H9 (cell line): ENCODE results near the gene STXBP1. TPM values are rescaled to one million over a fixed set of nuclear protein-coding genes. Genes with fewer than 3 reads are reported as not detected.

Source experiments
- DNase-seq: peaks from one replicate; pipeline ENCODE4 v3.0.0-alpha.2; 2017
- H2AFZ ChIP-seq: one replicate; pipeline ENCODE4 v1.6.1; 2013; ENCODE audit warnings: mild to moderate bottlenecking, low read length, control low read depth, moderate library complexity
- H2AK5ac ChIP-seq: 2 replicates; pipeline ENCODE4 v1.6.1; 2013; ENCODE audit warnings: low read length, control low read depth, mixed read lengths; ENCODE audit not compliant: insufficient read length
- H2BK120ac ChIP-seq: one replicate; pipeline ENCODE4 v1.6.1; 2013; ENCODE audit warnings: low read depth, mild to moderate bottlenecking, low read length, control low read depth, inconsistent platforms; ENCODE audit not compliant: poor library complexity, severe bottlenecking
- H2BK12ac ChIP-seq: 2 replicates; pipeline ENCODE4 v1.6.1; 2013; ENCODE audit warnings: low read length, control low read depth, mixed read lengths, low read depth; ENCODE audit not compliant: insufficient read length
- H2BK15ac ChIP-seq: 2 replicates; pipeline ENCODE4 v1.6.1; 2013; ENCODE audit warnings: low read depth, low read length, control low read depth
- H2BK20ac ChIP-seq: one replicate; pipeline ENCODE4 v1.6.1; 2013; ENCODE audit warnings: low read depth, mild to moderate bottlenecking, low read length, control low read depth, inconsistent platforms; ENCODE audit not compliant: poor library complexity, severe bottlenecking
- H2BK5ac ChIP-seq: 2 replicates; pipeline ENCODE4 v1.6.1; 2013; ENCODE audit warnings: low read length, control low read depth, mixed read lengths; ENCODE audit not compliant: insufficient read length
- H3K14ac ChIP-seq: 2 replicates; pipeline ENCODE4 v1.6.1; 2013; ENCODE audit warnings: low read length, control low read depth; ENCODE audit not compliant: insufficient read depth
- H3K18ac ChIP-seq: 2 replicates; pipeline ENCODE4 v1.6.1; 2013; ENCODE audit warnings: low read depth, mild to moderate bottlenecking, mixed read lengths, low read length, control low read depth; ENCODE audit not compliant: insufficient read length
- H3K23ac ChIP-seq: 2 replicates; pipeline ENCODE4 v1.6.1; 2013; ENCODE audit warnings: low read length, control low read depth, mixed read lengths, low read depth; ENCODE audit not compliant: insufficient read length
- H3K23me2 ChIP-seq: 2 replicates; pipeline ENCODE4 v1.6.1; 2013; ENCODE audit warnings: low read depth, mild to moderate bottlenecking, mixed read lengths, low read length, control low read depth; ENCODE audit not compliant: insufficient read length, poor library complexity, severe bottlenecking
- H3K27ac ChIP-seq: 2 replicates; pipeline ENCODE4 v1.5.1; 2013; ENCODE audit warnings: low read length, control low read depth, mixed read lengths, low read depth; ENCODE audit not compliant: insufficient read length
- H3K27me3 ChIP-seq: 2 replicates; pipeline ENCODE4 v1.6.1; 2013; ENCODE audit warnings: low read length, control low read depth, inconsistent platforms; ENCODE audit not compliant: insufficient read depth
- H3K4ac ChIP-seq: 2 replicates; pipeline ENCODE4 v1.6.1; 2013; ENCODE audit warnings: low read depth, mild to moderate bottlenecking, control low read depth, inconsistent platforms, low read length, moderate library complexity
- H3K4me1 ChIP-seq: 2 replicates; pipeline ENCODE4 v1.6.1; 2013; ENCODE audit warnings: low read length, control low read depth, inconsistent platforms; ENCODE audit not compliant: insufficient read depth
- H3K4me2 ChIP-seq: 2 replicates; pipeline ENCODE4 v1.6.1; 2013; ENCODE audit warnings: low read length, control low read depth, mixed read lengths; ENCODE audit not compliant: insufficient read length, insufficient read depth
- H3K56ac ChIP-seq: 2 replicates; pipeline ENCODE4 v1.6.1; 2013; ENCODE audit warnings: low read depth, mild to moderate bottlenecking, mixed read lengths, low read length, control low read depth; ENCODE audit not compliant: insufficient read length
- H3K79me1 ChIP-seq: 2 replicates; pipeline ENCODE4 v1.6.1; 2013; ENCODE audit warnings: low read depth, mild to moderate bottlenecking, moderate library complexity, low read length, control low read depth, inconsistent platforms; ENCODE audit not compliant: insufficient read depth, poor library complexity, severe bottlenecking
- H3K79me2 ChIP-seq: 2 replicates; pipeline ENCODE4 v1.6.1; 2013; ENCODE audit warnings: low read length, control low read depth, inconsistent platforms; ENCODE audit not compliant: insufficient read depth
- H3K9ac ChIP-seq: 2 replicates; pipeline ENCODE4 v1.6.1; 2013; ENCODE audit warnings: low read length, control low read depth, mixed read lengths; ENCODE audit not compliant: insufficient read length; ENCODE audit errors: extremely low read depth
- H3K9me3 ChIP-seq: one replicate; pipeline ENCODE4 v1.6.1; 2013; ENCODE audit warnings: low read depth, low read length, inconsistent platforms; ENCODE audit not compliant: control insufficient read depth
- H3T11ph ChIP-seq: one replicate; pipeline ENCODE4 v1.6.1; 2013; ENCODE audit warnings: mild to moderate bottlenecking, low read length, control low read depth, inconsistent platforms
- H4K20me1 ChIP-seq: one replicate; pipeline ENCODE4 v1.6.1; 2013; ENCODE audit not compliant: control insufficient read depth, insufficient read length, insufficient read depth
- H4K5ac ChIP-seq: 2 replicates; pipeline ENCODE4 v1.6.1; 2013; ENCODE audit warnings: low read depth, mild to moderate bottlenecking, mixed read lengths, low read length, control low read depth; ENCODE audit not compliant: insufficient read length
- H4K8ac ChIP-seq: replicated peaks from 2 replicates; pipeline ENCODE4 v1.6.1; 2013; ENCODE audit warnings: low read length, control low read depth, mixed read lengths, low read depth; ENCODE audit not compliant: insufficient read length
- H4K91ac ChIP-seq: 2 replicates; pipeline ENCODE4 v1.6.1; 2013; ENCODE audit warnings: low read depth, mild to moderate bottlenecking, moderate library complexity, mixed read lengths, low read length, control low read depth; ENCODE audit not compliant: insufficient read length
- H3K27ac Mint-ChIP-seq, 3 experiments: 2 replicates in 2 of 3; 3 replicates in 1 of 3; pipeline ENCODE4 v1.8.0; 2020 to 2021; ENCODE audit warnings: mixed read lengths in 3 of 3, mild to moderate bottlenecking in 1 of 3, moderate library complexity in 1 of 3
- H3K27me3 Mint-ChIP-seq: 2 replicates; pipeline ENCODE4 v1.8.0; 2021; ENCODE audit warnings: low read depth, mild to moderate bottlenecking, moderate library complexity, mixed read lengths
- H3K36me3 Mint-ChIP-seq, 3 experiments: 2 replicates in 2 of 3; 3 replicates in 1 of 3; pipeline ENCODE4 v1.8.0; 2020 to 2021; ENCODE audit warnings: low read depth in 3 of 3, mixed read lengths in 3 of 3; ENCODE audit not compliant: insufficient read depth in 1 of 3
- H3K4me1 Mint-ChIP-seq, 2 experiments: 2 replicates each; pipeline ENCODE4 v1.8.0; 2020; ENCODE audit warnings: mixed read lengths in 2 of 2
- H3K4me3 Mint-ChIP-seq, 2 experiments: 2 replicates in 1 of 2; 3 replicates in 1 of 2; pipeline ENCODE4 v1.8.0; 2020 to 2021; ENCODE audit warnings: mild to moderate bottlenecking in 2 of 2, mixed read lengths in 2 of 2, moderate library complexity in 1 of 2
- H3K9me3 Mint-ChIP-seq, 2 experiments: 2 replicates in 1 of 2; 3 replicates in 1 of 2; pipeline ENCODE4 v1.8.0; 2020; ENCODE audit warnings: mild to moderate bottlenecking in 2 of 2, mixed read lengths in 2 of 2, moderate library complexity in 1 of 2
- CTCF ChIP-seq: fragments of 200-600 bp; sonication (generic); conservative IDR thresholded peaks from 3 replicates; pipeline ENCODE4 v1.8.0; 2021; ENCODE audit warnings: antibody characterized with exemption, mild to moderate bottlenecking
- WGBS: extraction: QIAGEN DNeasy Blood & Tissue Kit; methylation state at CpG from one replicate; pipeline ENCODE4 v1.1.7; 2013; ENCODE audit warnings: missing lambda C conversion rate, low lambda C conversion rate, mixed read lengths; ENCODE audit not compliant: insufficient read length; ENCODE audit errors: extremely low coverage; 5-methylcytosine and 5-hydroxymethylcytosine counted together
- total RNA-seq: library from RNA; stranded (reverse); gene quantifications from 2 replicates; pipeline ENCODE4 v1.2.1, GENCODE V29; 2021

STXBP1 gene
- total RNA-seq, 1 experiment from 2014 or later = 22.3 TPM

- Histone ChIP-seq H3K14ac (no peak overlapping the region), H2BK5ac (no peak overlapping the region), H3K56ac (no peak overlapping the region), H3K4ac (no peak overlapping the region), H4K20me1 (peaks cover 2% of the 10 kb centered on the region), H3K4me1 (peaks cover 3% of the 10 kb centered on the region; the same call in 1 of the 2 replicates), H3K9me3 (no peaks in the 10 kb centered on the region), H3K79me2 (peaks cover 6% of the 10 kb centered on the region; the same call in 1 of the 2 replicates), H2BK15ac (no peak overlapping the region), H2BK12ac (no peak overlapping the region), H3K9ac (no peak overlapping the region), H2BK120ac (no peak overlapping the region), H4K8ac (no peak overlapping the region), H3K79me1 (peaks cover 6% of the 10 kb centered on the region), H4K5ac (no peak overlapping the region), H3K27ac (no peak overlapping the region), H2AFZ (no peak overlapping the region), H2AK5ac (no peak overlapping the region), H3K27me3 (no peaks in the 10 kb centered on the region), H2BK20ac (no peak overlapping the region), H4K91ac (no peak overlapping the region), H3K4me2 (no peak overlapping the region), H3K23me2 (peaks cover 5% of the 10 kb centered on the region), H3K23ac (no peak overlapping the region), H3K18ac (no peak overlapping the region), H3T11ph (no peak overlapping the region)
- no CpG with 5 or more reads among the region's 12 CpGs for WGBS
- Mint-ChIP-seq H3K4me3 (no peak overlapping the region), H3K27me3 (no peaks in the 10 kb centered on the region; the same call in 1 of the 2 replicates), H3K36me3 (peaks cover 4 to 19% (median 7%) of the 10 kb centered on the region in 3 experiments; a peak in 6 of 7 replicates), H3K4me1 (peaks cover 47 to 53% of the 10 kb centered on the region in 2 experiments), H3K9me3 (no peaks in the 10 kb centered on the region; a peak in 1 of 5 replicates), H3K27ac (peak overlapping the region in 2 of 3 experiments; percentile 45 to 66; a peak in 3 of 7 replicates)
- TF ChIP-seq CTCF = no peak
- no peak for DNase-seq
These were observed 49.7 kb upstream of the STXBP1 start for GRCh38 chr9:127562279-127562796.
